ENCODE results near the gene CRISPLD2.
"Not testable (repeated sequence)": the region's sequence is repeated elsewhere in the genome, so short reads cannot be mapped to it uniquely, and the experiment has no call there.

The CRISPLD2 gene

DNA sequence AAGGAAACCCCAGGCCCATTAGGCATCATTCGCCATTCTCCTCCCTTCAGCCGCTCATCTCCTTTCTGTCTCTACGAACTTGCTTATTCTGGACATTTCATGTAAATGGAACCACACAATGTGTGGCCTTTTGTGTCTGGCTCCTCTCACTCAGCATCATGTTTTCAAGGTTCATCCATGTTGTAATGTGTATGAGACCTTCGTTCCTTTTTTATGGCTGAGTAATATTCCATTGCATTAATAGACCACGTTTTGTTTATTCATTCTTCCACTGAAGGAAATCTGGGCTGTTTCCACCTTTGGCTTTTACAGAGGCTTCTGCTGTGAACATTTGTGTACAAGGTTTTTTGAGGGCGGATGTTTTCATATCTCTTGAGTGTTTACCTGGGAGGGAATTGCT is 3.2 kb downstream of the CRISPLD2 start:
- DNase-seq = no peak

DNA sequence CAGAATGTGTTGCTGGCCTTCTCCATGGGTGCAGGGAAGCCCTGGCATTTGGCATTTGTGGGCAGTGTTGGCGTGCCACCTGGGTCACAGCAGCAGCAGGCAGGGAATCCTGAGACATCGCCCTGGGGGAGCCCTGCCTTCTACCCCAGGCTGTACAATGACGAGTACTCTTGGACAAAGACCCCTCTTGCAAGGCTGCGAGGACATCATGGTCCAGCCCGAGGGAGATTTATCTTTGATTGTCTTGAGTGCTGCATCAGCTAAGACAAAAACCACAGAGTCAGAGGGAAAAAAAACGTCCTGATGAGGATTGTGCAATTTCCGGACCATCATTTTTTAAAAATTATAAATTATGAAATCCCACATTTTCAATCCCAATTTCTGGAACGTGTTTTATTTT is 3.7 kb downstream of the CRISPLD2 start:
- no peak for DNase-seq

DNA sequence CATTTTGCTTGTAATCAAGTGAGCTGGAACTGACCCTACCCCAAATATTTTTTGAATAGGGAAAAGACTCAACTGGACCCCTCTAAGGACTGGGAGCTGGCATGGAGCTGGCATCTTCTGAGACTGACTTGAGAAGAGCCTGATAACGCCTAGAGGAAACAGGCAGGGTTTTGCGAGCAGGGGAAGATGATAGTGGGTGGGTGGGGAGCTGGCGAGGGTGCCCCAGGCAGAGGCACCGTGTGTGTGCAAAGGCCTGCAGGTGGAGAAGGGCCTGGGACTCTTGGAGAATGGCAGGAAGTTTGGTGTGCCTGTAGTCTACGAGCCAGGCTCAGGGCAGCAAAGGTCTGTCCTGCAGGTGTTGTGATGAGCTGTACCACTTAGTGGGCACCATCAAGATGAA is 4.1 kb downstream of the CRISPLD2 start:
- DNase-seq = no peak

DNA sequence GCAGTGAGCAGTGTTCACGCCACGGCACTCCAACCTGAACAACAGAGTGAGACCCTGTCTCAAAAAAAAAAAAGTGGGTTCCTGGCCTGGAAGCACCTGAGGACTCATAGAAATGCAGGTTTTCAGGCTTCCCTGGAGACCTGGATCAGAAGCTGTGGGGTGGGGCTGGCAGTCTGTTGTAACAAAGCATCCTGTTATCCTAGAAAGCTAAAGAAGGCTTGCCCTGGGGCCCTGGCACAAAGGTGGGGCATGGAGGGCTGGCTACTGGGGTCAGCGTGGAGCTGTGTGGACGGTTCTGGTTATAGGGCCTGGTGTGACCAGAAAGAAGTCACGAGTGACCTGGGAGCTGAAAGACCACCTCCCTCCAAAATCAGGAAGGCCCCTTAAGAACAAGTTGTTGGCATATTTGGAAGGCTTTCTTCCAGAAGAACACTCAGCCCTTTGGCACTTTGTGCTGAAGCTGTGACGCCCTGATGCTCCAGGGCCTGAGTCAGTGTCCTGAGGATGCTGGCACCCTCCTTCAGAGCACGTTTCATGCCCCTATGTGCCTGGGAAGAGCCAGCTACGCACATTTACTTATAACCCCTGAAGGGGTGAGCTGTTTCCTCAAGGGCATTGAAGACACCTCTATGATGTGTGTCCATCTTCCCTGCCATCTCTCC is 6.2 kb downstream of the CRISPLD2 start:
- no peak for DNase-seq

DNA sequence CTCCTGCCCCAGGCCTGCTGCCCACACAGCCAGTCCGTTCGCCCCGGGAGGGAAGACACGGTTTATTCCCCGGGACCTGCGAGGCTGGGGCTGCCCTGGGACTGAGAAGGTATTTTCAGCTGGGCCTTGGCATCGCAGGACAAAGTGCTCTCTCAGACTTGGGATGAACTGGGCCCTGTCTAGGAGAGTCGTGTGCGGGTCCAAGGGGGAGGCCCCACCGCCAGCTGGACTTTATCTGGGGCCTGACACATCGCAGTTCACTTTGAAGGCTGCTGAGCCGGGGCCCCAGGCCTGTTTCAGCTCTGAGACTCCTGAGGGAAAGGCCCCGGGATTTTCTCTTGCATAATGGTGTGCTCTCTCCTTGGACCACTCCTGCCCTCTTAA is 6.8 kb downstream of the CRISPLD2 start:
- no peak for DNase-seq

DNA sequence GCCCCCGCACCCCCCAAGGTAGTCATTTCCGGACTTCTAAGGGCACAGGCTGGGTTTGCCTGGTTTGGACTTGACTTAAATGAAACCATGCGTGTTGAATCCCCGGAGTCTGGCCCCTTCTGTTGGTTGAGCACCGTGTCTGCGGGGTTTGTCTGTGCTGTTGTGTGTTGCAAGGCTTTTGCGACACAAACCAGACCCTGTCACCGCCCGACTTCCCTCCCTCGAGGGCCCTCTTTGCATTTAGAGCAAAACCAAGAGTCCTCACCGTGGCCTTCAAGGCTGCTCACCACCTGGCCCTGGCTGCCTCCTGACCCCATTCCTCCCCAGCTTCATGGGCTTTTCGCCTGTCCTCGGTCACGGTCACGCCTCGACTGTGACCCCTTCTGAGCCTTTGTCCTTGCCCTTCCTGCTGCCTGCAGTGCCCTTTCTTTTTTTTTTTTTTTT is 7.4 kb downstream of the CRISPLD2 start:
- no peak for DNase-seq

DNA sequence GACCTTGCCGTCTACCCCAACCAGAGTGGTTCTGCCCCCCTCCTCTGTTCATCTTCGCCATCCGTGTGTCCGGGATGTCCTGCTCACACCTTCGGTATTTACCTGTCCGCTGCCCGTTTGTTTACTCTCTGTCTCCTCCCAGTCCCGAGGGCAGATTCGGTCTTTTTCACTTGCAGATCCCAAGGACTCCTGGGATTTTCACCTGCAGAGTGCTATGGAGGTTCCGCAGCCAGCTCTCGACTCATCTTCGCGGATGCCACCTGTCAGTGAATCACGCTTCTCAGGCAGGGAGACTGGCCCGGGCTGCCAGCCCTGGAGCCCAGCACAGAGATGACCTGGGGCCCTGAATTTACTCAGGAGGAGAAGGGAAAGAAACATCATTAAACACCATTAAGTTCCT is 8.1 kb downstream of the CRISPLD2 start:
- no peak for DNase-seq

DNA sequence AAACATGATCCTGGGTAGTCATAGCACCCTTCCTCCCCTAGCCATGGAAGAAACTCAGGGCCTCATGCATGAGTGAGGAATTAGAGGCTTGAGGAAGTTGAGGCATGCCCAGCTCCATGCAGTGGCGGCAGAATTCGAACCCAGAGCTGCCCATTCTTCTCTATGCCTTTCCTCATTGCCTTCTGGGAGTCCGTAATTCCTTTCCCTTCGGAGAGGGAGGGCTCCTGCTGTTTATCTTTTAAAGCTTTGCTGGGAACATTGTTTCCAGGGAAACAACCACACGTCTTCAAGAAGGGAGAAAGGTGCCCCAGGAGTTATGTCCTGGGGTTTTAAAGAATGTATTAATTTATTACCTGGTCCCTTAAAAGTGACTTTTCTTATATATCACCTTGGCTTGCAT is 8.5 kb downstream of the CRISPLD2 start:
- DNase-seq = no peak

DNA sequence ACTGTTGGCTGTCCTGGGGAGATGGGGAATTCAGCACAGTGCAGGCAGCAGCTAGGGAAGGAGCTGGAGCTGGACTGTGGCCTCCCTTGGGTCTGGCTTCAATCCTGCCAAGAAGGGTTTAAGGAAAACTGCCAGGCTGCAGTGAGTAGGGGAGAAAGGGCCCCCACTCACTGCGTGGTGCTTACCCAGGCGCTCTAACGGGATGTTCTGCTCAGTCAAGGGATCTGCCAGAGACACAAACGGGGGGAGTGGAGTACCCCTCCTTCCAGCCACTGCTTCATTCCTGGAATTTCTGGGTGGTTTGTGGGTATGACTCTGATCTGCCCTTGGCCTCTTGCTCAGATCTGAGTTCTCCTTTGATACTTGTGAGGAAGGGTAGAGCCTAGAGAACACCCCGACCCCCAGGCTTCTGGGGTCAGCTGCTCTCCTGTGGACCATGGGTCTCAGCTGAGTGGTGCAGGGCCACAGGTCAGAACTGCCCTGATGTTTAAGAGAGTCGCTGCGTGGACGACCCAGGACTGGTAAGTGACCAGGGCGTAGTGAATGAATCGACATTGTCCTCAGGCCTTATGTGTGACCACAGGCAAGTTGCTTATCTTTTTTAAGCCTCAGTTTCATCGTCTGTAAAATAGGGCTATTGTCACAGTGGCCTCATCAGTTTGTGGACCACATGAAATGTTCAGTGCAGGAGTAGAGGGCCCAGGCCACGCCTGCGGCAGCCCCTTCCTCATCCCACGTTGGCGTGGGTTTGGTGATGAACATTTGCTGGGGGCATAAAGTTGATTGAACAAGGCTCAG is 9.6 kb downstream of the CRISPLD2 start:
- no peak for DNase-seq

DNA sequence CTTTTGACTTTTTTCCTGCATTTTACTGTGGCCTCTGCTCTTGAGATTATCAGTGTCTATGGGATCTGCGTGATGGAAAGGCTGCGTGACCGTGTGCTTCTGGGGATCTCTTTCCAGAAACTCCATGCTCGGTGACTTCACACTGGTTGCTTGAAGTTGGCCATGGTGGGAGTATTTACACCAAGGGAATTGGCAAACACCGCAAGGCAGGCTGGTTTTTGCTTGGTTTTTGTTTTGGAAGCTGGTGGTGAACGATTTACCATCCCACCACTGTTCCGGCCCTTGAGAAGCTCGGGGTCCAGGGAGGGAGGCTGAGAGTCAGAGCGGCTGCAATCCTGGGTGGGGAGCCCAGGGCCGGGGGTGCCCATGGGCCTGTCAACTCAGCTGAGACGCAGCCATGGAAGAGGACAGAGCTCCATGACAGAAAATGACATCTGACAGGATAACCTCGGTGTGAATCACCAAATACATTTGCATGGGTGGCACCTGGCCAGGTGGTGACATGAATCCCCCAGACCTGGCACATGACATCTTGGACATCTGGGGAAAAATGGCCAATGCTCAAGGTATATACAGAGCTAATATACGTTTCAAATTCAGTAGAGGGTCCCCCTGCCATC is 11.1 kb downstream of the CRISPLD2 start:
- no peak for DNase-seq

DNA sequence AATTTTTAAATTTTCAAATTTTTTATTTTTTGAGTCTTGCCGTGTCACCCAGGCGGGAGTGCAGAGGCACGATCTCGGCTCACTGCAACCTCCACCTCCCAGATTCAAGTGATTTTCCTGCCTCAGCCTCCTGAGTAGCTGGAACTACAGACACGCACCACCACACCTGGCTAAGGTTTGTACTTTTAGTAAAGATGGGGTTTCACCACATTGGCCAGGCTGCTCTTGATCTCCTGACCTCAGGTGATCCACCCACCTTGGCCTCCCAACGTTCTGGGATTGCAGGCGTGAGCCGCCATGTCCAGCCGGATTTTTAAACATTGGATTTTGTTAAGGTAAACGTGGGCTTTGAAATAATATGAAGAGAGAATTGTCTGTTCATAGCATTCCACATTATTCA is 11.9 kb downstream of the CRISPLD2 start:
- DNase-seq = not testable (repeated sequence)

DNA sequence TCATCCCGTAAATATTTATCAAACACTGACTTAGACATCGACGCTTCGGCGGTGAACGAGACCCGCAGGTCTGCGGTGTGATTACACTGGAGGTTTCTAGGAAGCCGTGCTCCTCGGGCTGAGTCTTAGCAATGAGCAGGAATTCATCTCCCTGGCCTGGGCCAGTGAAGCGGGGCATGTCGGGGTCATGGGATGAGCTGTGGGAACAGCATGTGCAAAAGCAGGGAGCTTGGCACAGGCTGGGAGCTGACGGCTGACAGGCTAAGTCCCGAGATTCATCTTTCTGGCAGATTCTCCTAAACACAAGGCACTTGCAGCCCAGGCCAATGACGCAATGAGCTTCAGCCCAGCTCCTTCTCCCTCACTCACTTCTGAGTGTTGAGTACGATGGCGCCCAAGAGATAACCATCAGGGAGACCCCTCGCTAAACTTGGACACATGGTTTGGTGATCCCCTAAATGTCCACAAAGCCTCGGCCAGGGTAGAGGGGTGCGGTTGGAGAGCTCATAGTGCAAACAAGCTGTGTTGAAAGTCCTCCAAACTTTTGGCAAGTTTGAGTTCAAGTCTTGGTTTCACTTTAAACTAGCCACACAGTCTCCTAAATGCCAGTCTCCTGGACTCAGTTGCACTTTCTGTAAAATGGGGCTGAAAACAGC is 12.8 kb downstream of the CRISPLD2 start:
- DNase-seq = no peak

DNA sequence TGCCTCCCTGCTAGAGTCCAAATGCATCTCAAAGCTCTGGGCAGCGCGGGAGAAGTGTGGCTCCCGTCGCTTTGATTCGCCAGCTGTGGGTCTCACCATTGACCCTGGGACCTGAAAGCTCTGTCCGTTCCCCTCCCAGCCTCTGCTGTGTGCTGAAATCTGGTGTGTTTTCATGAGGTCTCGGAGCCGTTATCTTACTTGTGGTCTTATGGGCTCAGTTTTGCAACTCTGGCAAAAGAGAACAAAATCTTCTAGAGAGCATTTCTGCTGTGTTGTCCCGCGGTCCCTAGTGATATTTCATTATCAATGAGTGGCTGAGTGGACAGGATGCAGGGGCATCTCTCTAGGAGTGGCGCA is 13.3 kb downstream of the CRISPLD2 start:
- DNase-seq = no peak

DNA sequence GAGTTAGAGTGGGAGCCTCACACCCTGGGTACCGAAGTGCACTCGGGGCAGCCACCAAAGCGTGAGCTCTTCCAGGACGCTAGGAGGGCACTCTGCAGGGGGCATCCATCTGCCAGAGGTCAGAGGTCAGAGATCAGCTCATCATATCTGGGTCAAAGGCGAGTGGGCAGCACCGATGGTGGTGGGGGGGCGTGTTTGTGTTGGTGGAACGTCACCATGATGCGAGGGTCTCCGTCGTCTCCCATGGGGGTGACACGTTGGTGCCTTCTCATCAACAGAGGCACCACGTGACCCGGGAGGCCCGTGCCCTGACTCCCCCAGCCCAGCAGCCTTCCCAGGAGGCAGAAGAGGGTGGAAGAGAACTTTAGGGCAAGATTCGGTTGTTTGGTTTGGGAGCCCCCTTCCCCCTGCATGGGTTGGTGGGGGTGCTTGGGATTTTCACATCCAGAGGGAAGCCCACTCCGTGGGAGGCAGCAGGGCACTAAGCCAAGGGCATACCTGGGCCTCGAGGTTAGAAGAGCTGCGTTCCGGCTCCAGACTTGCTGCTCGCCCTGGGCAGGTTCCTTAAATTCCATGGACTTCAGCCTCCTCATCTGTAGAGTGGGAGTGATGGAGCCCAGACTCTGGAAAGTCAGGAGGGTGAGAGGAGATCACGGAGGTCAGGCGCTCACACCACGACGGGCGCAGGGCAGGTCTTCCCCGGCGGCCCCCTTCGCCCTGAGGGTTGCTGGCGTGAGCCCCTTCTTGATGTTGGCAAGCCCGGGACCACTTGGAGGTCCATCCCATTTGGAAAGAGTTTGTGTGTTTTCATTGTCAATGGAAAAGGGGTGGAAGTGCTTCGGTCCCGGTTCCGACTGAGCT is 14.0 kb downstream of the CRISPLD2 start:
- DNase-seq = no peak

DNA sequence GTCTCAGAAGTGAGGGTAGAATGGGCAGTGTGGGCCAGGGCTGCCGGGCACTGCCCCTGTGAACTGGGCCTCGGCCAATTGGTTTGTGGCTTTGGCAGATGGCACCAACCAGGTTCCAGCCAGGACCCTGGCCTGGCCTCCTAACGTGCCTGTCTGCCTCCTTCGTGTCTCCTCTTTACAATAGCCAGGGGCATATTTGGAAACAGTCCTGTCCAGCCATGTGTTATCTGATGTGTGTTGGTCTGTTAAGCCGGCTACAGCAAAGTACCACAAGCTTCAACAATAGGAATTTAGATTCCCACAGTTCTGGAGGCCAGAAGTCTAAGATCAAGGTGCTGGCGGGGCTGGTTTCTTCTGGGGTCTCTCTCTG is 14.6 kb downstream of the CRISPLD2 start:
- DNase-seq = no peak

DNA sequence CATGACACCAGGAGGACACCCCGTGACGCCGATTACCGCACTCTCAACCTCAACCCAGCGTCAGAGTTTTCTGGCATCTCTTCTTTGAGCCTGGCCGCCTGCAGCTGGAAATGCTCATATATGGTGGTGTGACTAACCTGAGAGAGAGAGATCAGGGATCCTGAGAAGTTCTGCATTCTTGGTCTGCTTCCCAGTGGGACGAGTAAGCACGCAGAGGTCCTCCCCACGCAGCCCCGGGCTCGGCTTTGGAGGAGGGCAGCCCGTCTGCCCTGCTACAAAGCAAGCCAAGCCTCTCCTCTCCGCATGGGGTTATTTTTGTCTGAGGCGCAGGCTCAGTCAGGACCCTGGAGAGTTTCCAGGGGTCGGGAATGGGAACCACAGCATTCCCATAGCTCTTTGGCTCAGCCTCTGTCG is 16.5 kb downstream of the CRISPLD2 start:
- DNase-seq = no peak

DNA sequence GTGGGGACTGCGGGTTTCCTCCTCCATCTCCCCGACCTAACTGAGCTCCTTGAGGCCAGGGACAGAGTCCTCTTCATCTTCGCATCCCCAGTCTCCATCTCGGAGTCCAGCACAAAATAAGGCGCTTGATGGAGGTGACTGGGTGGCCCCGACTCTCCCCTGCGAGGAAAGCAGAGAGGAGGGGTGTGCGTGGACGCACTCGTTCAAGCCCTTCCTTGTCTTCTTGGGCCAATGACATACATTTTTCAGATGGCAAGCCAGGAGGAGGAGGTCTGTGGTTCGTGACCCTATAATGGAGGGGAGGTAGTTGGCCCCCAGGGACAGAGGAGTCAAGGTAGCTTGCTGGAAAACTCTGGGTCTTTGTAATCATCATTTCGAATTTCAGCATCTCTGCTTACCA is 17.2 kb downstream of the CRISPLD2 start:
- DNase-seq = no peak

DNA sequence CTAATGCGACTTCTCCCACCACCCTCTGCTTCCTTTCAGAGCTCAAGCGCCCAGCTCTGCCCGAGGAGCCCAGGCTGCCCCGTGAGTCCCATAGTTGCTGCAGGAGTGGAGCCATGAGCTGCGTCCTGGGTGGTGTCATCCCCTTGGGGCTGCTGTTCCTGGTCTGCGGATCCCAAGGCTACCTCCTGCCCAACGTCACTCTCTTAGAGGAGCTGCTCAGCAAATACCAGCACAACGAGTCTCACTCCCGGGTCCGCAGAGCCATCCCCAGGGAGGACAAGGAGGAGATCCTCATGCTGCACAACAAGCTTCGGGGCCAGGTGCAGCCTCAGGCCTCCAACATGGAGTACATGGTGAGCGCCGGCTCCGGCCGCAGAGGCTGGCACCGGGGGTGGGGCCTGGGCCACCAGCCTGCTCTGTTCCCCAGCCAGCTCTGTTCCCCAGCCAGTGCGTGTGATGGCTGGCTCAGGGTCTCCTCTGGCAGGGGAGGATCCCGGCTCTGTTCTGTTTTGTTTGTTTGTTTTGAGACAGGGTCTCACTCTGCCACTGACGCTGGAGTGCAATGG is 18.7 kb downstream of the CRISPLD2 start:
- DNase-seq = no peak

DNA sequence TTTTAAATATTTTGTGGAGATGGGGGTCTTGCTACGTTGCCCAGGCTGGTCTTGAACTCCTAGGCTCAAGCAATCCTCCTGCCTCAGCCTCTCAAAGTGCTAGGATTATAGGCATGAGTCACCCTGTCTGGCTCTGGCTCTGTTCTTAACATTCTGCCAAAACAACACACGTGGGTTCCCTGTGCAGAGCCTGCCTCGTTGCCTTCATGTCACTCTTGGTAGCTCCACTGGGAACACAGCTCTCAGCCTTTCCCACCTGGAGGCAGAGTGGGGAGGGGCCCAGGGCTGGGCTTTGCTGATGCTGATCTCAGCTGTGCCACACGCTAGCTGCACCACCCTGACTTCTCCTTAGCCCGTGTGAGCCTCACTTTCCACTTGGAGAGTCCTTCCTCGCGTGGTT is 19.3 kb downstream of the CRISPLD2 start:
- no peak for DNase-seq

DNA sequence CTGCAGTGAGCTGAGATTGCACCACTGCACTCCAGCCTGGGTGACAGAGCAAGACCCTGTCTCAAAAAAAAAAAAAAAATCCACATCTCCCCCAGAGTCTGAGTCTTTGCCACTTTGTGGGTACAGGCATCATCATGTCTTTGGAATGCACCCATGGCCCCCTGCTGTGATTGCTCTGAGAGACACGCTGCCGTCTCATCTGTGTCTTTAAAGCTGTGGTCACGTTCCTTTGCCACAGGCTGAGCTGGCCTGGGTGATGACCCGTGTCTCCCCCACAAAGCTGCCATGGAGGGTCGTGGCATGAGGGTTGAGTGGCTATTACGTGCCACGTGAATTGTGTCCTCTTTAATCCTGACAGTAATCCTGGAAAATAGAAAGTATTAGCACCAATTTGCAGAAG is 20.2 kb downstream of the CRISPLD2 start:
- DNase-seq = no peak

DNA sequence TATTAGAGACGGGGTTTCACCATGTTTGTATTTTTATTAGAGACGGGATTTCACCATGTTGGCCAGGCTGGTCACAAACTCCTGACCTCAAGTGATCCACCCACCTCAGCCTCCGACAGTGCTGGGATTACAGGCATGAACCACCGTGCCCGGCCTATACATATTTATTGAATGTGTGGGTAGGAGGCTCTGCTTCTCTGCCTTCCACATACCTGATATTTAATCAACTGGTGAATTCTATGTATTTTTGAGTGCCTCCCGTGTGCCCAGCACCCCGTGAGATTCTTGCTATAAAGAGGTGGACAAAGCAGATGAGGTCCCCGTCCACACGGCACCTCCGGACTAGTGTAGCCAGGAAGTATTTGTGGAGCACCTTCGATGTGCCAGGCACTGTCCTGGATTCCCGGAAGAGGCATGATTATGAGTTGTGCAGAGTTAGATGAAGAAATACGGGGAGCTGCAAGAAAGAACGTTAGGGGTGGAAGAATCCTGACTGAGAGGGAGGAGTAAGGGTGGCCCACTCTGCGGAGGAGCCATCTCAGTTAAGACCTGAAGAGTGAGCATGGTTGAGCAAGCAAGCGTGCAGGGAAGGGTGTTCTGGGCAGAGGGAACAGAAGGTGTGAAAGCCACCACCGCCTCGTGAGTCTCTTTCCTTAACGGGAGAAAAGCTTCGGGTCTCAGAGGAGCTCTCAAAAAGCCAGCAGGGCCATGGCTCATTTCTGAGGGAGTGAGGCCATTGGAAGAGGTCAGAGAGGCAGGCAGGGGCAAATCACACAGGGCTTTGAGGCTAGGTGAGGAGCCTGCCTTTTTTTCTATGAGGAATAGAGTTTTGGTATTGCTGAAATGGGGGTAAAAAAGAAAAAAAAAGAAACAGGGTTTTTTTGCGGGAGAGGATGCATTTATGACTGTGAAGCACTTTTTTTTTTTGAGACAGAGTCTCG is 21.2 kb downstream of the CRISPLD2 start:
- no peak for DNase-seq
